ENCODE results near the gene IFITM2.
"Not testable (repeated sequence)": the region's sequence is repeated elsewhere in the genome, so short reads cannot be mapped to it uniquely, and the experiment has no call there.

IFITM2 gene

GRCh38 chr11:327581-327923 is 19.9 kb downstream of the IFITM2 start:
- no peak for DNase-seq

GRCh38 chr11:328012-328411 is 20.4 kb downstream of the IFITM2 start:
- DNase-seq, result no peak

- DNase-seq, result not testable (repeated sequence)
Measured at GRCh38 chr11:328516-329100, 21.0 kb downstream of the IFITM2 start.

DNA sequence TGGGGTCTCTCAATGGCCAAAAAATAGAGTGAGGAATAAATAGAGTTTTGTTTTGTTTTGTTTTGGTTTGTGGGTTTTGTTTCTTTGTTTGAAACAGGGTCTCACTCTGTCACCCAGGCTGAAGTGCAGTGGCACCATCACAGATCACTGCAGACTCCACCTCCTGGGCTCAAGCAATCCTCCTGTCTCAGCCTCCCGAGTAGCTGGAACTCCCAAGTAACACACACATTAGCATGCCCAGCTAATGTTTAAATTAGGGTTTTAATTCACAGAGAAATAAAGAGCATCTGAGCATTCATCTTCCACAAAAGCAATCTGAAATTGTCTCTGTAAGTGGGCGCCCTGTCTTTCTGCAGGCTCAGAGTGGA is 22.3 kb downstream of the IFITM2 start:
- no peak for DNase-seq

GRCh38 chr11:330307-330693 is 22.7 kb downstream of the IFITM2 start:
- no peak for DNase-seq

DNA sequence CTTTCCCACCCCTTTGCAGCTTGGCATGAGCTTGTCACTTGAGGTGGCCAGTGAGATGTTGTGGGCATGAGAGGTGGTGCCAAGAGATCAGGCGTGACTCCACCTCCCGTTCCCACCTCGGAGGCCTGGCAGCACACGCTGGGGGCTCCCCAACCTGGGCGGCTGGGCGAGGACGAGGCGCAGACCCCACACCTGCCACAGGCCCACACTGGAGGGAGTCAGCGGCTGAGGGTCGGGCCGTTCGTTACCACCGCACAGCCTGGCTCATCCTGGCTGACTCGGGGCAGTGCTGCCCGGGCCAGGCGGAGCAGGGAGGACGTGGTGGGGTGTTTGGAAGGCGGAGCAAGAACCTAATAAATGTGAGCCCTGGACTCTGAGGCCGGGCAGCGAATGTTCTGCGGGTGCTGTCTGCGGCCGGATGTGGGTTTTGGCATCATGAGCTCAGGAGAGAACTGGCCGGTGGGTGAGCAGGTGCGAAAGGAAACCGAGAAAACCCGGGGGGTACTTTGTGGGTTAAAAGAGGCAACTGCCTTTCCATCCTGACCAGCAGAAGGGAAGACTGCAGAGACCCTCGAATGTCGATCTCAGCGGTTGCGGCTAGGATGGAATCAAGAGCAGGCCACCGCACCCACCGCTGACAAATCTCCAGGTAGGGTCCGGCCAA is 23.2 kb downstream of the IFITM2 start:
- no peak for DNase-seq

GRCh38 chr11:331358-332060 is 23.9 kb downstream of the IFITM2 start:
- DNase-seq, result no peak

- DNase-seq, result no peak
Measured at GRCh38 chr11:332651-333480, 25.2 kb downstream of the IFITM2 start.

GRCh38 chr11:333616-334263 is 26.1 kb downstream of the IFITM2 start:
- not testable (repeated sequence) for DNase-seq

DNA sequence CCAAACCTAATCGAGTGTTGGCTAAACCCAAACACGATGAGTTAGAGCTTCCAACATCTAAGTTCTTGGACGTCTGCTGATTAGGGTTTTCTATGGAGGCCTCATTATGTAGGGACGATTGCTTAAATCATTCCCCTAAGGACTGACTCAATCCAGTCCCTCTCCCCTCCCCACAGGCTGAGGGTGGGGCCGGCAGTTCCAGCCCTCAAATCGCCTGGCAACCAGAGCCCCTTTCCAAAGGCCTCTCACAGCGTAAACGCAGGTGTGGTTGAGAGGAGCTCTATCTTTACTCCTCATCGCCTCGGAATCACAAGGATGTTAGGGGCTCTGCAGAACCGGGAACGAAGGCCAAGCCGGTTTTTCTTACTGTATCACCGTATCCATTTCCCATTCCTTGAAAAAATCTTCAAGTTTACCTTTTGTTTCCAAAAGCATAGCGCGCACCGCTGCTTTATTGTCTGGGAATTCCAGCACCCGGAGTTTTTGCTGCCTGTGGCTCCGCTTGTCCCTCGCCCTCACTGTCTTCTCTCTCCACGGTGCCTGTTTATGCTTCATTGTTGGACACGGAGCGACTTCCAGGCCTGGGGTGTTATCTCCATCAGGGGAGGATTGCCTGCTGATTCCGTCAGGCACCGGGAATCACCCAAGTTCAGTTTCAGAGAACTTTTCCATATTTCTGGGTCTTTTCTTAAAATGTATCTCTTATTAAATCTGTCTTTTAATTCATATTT is 26.8 kb downstream of the IFITM2 start:
- no peak for DNase-seq

DNA sequence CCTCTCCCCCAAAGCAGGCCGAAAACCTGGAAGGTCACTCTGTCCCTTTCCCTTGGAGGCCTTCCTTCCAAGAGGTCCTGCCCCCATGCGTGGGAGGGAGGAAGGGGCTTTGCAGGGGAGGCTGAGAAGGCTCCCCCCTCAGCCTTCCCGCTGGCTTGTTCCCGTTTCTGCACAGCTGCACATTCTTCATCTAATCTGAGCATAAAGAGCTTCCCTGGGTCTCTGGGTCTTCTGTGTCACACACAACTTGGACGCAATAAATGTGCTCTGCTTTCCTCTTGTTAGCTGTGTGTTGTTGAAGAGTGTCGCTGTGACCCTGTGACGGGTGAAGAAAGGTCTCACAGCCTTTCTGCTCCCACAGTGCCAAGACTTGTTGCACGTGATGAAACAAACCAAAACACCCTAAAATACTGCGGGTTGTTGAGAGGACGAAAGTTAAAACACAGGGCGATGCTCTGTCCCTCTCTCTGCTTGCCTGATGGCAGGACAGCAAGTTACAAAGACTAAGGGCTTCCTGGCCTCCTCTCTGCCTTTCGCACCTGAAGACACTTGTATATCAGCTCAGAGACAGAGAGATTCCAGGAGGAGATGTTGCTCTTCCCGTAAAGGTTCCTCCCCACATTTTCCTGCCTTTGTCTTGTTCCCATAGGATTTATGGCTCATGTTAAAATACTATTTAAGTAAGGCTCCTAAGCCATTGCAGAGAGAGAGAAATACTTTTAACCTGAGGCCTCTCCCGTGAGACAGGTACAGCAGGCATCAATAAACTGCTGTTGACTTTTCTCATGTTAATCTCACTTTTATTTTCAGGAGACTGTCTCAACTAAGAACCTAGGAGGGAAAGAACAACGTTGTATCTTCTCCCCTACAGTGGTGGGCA is 28.4 kb downstream of the IFITM2 start:
- no peak for DNase-seq

GRCh38 chr11:336659-337198 is 29.1 kb downstream of the IFITM2 start:
- no peak for DNase-seq

- DNase-seq, result no peak
Measured at GRCh38 chr11:337711-338110, 30.1 kb downstream of the IFITM2 start.

- DNase-seq, result no peak
Measured at GRCh38 chr11:339963-340362, 32.3 kb downstream of the IFITM2 start.

DNA sequence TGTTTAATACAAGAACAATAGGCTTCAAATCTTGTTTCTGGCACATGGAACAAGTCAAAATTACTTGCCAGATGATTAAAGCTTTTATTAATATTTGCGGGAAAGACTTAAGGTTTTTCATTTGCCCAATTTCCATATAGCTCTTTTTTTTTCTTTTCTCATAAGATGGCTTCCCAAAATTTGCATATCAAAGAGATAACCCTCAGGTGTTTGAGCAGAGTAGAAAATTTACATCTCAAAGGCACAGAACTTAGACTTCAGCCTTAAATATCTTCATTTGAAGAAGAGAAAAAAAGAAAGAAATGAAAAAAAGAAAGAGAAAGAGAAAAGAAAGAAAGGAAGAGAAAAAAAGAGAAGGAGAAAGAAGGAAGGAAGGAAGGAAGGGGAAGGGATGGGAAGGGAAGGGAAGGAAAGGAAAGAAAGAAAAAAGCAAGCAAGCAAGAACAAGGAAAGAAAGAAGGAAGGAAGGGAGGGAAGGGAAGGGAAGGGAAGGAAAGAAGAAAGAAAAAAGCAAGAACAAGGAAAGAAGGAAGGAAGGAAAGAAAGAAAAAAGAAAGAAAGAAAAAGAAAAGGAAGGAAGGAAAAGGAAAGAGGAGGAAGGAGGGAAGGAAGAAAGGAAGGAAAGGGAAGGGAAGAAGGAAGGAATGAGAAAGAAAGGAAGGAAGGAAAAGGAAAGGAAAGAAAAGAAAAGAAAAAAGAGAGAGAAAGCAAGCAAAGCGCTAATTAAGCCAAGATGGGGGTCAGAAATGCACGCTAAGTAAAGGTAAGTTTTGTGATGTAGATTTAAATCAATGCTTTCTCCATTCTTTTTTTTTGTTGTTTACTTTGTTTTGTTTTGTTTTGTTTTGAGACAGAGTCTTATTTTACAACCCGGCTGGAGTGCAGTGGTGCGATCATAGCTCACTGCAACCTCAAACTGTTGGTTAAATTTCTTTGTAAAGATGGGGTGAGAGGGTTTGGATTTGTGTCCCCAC is 33.2 kb downstream of the IFITM2 start:
- DNase-seq, result no peak

DNA sequence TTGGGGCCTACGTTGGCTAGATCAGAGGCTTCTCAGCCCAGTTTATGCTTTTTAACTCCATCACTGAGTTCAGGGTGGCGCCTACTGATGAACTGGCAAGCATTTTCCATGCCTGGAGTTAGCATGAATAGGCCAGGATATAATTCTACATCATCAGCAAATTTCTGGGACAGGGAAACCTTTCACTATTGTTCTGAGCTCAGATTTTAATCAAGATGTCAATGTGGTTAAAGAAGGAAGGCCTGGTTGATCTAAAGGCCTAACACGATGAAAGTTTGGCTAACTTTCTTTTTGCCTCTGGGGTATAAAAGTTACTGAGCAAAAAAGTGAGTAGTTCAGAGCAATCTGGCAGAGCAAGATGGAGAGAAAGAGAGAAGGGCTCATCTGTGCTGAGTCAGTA is 34.7 kb downstream of the IFITM2 start:
- no peak for DNase-seq

DNA sequence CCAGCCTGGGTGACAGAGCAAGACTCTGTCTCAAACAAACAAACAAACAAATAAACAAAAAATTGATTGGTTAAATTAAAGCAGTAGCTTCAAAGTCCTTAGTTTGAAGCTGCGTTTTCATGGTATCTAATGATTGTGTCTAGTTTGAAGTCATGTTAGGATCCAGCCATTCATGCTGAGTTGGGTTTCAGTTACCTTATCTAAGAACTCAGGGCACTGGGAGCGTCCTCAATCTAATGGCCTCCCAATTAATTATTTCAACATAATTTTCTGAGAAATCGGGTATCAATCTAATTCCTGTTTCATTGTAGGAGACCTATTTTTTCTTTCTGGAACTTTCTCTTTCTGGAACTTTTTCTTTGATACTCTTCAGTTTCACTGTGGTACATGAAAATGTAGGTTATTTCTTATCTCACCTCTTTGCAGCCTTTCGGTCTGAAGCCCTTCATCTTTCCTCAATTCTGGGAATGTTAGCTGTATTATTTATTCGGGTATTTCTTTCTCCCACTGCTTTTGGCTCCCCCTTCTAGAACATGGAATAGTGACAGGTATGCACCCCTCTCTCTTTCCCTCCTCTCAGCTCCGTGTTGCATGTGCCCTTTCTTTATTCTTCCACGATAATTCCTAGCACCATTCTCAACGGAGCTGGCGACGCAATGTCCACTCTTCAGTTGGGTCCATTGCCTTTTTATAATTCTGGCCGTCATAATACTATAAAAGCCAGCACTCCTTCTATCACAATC is 37.4 kb downstream of the IFITM2 start:
- no peak for DNase-seq

GRCh38 chr11:346529-346928 is 38.9 kb downstream of the IFITM2 start:
- no peak for DNase-seq

All from cerebellar nuclear complex (tissue), 1 donor.